Mononuclear cell (primary cell): ENCODE measurements around the gene NHSL2. TPM values are rescaled to one million over a fixed set of nuclear protein-coding genes. Genes with fewer than 3 reads are reported as not detected.
"Not testable (repeated sequence)": the region's sequence is repeated elsewhere in the genome, so short reads cannot be mapped to it uniquely, and the experiment has no call there.

Source experiments
- H3K27me3 ChIP-seq: 2 replicates; pipeline ENCODE4 v1.6.0; 2011; ENCODE audit warnings: low read length, control low read depth; ENCODE audit not compliant: insufficient read depth
- H3K4me1 ChIP-seq: 2 replicates; pipeline ENCODE4 v1.5.1; 2011; ENCODE audit warnings: mild to moderate bottlenecking, low read length, control low read depth; ENCODE audit not compliant: insufficient read depth
- H3K4me3 ChIP-seq: 2 replicates; pipeline ENCODE4 v1.5.1; 2011; ENCODE audit warnings: mild to moderate bottlenecking, low read length, moderate library complexity
- H3K9me3 ChIP-seq: 2 replicates; pipeline ENCODE4 v1.5.1; 2011; ENCODE audit warnings: low read depth, mild to moderate bottlenecking, control low read depth, low read length
- total RNA-seq: library from RNA; depleted of rRNA; stranded (reverse); fragments of >200 nt; gene quantifications from one replicate; pipeline ENCODE4 v1.2.3, GENCODE V29; 2012

NHSL2 gene
- total RNA-seq, 1 donor: 1.3 TPM

DNA sequence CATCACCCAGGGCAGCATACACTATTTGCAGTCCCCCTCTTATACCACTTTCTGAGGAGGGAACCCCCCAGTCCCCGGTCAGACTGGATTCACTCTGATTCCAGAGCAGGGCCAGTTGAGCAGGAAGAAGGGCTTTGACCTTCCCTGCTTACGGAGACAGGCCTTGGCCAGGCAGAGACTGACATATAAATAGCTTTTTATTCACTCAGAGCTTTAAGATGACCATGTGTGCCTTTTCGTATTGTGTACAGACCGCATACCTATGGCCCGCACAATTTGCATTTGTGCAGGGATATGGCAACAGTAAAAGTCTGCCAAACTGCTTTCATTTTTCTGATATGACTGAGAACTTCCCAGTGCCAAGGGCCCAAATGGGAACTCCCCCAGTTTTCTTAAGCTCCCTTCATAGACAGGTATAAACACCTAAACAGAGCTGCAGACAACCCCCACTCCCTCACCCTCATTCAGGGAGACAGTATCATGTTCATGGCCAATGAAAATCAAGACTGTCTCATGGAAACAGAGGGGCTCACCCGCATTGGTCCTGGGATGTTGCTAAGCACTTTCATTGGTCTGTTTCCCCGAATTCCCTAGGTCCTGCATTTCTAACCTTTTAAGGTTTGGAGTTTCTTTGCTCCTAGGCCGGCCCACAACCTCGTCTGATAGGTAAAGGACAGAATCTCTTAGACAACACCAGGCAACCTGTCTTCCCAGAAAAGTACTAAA, 135.1 kb downstream of the NHSL2 start:
- no peak overlapping the region for H3K4me3 ChIP-seq
- H3K9me3 ChIP-seq: no peaks in the 10 kb centered on the region
- H3K4me1 ChIP-seq: peaks cover 46% of the 10 kb centered on the region
- H3K27me3 ChIP-seq: no peaks in the 10 kb centered on the region

DNA sequence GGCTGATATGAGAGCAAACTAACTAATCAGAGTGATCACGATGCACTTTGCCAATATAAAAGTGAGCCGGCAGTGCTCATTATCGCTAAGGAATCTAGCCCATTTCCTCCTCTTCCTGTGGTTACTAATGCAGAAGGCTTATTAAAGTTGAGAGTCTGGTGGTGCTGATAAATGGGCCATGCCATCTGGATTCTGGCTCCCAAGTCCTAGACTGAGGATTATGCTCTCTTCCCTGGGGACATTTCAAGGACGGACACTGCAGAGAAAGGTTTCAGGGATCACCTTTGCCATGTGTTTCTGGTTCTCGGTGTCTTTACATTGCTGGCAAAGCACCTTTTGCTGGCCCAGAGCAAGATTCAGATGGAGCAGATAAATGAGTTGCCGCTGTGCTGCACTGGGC, 135.8 kb downstream of the NHSL2 start:
- Histone ChIP-seq H3K27me3 (no peaks in the 10 kb centered on the region), H3K4me3 (no peak overlapping the region), H3K4me1 (peaks cover 46% of the 10 kb centered on the region), H3K9me3 (no peaks in the 10 kb centered on the region)

DNA sequence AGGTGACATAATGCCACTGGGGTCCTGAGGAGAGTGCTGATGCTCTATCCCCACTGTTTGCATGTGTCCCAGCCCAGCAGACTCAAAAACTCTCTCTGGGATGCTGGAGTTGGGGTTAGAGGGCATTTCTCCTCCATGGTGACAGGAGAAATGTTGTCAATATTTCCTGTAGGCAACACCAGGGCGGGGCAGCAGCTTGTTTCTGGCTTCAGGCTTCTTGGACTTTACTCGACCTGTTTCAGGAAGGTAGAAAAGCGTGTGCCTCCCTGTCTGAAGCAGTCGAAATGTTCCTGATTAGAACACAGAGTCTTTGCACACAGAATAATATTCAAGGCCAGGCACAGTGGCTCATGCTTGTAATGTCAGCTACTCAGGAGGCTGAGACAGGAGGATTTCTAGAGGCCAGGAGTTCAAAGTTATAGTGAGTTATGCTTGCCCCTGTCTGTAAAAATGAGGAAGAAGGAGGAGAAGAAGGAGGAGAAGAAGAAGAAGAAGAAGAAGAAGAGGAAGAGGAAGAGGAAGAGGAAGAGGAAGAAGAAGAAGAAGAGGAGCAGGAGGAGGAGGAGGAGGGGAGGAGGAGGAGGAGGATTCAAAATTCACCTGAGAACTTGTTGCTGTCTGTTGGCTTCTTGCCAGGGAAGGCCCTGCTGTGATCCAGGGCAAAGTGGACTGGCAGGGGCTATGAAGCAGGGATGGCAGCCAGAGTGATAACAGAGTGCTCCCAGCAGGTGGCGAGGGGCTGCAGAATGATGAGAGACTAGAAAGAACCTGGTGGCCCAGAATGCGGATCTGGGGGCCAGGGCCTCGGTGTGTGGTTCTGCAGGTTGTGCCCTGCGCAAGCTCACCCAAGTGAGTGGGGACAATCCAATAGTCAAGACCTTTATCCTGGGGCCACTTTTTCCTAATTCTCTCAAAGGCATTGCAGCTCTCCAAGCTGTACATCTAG, 138.1 kb downstream of the NHSL2 start:
- Histone ChIP-seq H3K4me3 (no peak overlapping the region), H3K4me1 (peaks cover 36% of the 10 kb centered on the region), H3K27me3 (no peaks in the 10 kb centered on the region), H3K9me3 (no peaks in the 10 kb centered on the region)

DNA sequence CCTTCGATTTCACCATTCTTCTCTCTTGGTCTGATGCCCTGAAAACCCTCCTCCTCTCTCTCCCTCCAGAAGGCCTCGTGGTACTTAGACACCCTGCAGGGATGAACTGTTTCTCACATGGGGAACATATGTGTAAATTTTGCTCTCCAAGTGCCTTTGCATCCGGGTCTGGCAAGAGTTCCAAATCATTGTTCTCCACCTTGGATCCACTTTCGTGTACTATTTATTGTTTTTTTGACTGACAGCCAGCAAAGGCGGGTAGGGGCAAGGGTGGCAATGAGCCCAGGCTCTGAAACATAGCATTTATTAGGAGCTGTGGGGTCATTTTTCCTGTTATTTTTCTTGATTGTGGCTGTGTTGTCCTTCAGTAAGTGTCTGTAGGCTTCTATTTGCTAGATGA, 139.4 kb downstream of the NHSL2 start:
- Histone ChIP-seq H3K4me3 (no peak overlapping the region), H3K9me3 (no peaks in the 10 kb centered on the region), H3K4me1 (peaks cover 36% of the 10 kb centered on the region), H3K27me3 (no peaks in the 10 kb centered on the region)

DNA sequence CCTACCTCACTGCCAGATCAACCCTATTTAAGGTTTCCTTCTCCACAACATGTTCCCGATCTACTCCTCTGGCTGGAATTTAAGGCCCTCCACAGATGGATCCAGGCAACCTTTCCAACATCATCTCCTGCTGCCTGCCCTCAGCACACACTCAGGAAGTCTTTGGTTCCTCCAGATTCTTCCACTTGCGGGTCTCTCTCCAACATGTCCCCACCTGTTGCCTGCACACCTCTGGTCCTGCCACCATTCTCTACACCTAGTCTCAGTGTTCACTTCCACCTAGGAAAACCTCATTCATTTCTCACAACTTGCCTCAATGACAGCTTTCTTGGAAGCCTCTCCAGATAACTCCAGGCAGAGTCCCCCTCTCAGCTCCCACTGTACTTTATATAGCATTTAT, 140.9 kb downstream of the NHSL2 start:
- Histone ChIP-seq H3K4me1 (peaks cover 32% of the 10 kb centered on the region), H3K9me3 (no peaks in the 10 kb centered on the region), H3K4me3 (no peak overlapping the region), H3K27me3 (no peaks in the 10 kb centered on the region)

DNA sequence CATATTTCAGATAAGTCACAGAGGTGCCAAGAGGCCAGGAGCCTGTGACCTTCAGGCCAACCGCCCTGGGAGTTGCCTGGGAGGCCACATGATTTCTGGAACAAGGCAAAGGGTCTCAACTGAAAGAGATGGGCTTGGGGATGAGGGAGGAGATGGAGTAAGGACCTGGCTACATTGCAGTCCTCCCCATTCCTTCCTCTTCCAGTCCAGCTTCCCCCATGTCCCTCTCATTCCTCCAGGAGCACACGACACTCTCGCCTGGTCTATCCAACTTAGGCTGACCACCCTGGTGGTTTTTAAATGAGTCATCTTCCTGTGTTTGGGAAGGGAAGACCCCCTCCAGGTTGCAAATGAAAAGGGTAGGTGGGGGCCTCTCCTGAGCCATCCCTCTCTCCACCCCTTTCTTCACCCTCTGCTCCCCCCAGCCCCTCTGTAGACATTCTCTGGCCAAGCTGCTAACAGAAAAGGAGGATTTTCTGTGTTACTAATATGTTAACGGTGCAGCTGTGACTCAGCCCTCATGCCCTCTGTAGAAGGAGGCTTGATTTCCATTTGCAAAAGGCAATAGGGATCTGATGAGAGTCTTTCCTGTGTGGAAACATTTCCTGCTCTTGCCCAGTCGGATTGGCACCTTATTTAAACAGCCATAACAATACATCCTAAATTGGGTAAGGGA, 141.9 kb downstream of the NHSL2 start:
- Histone ChIP-seq H3K27me3 (no peaks in the 10 kb centered on the region), H3K4me1 (peaks cover 40% of the 10 kb centered on the region), H3K4me3 (no peak overlapping the region), H3K9me3 (no peaks in the 10 kb centered on the region)

DNA sequence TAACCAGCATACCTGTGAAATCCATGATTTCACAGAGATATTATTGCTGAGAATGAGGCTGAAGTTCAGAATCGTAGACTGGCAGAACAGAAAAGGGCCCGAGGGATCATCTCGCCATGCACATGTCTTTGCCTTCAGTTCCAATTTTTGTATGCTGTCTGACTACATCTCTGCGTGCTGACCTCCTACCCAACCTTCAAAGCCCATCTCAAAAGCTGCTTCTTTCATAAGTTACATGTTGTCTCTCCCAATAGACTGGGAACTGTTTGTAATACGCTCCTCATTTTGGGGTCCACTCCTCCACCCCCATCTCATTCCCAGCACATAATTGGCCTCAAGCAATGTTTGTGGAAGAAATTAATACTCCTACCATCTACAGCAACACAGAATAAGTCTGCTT, 142.9 kb downstream of the NHSL2 start:
- H3K9me3 ChIP-seq: no peaks in the 10 kb centered on the region
- H3K4me3 ChIP-seq: no peak overlapping the region
- H3K27me3 ChIP-seq: no peaks in the 10 kb centered on the region
- H3K4me1 ChIP-seq: peaks cover 45% of the 10 kb centered on the region

DNA sequence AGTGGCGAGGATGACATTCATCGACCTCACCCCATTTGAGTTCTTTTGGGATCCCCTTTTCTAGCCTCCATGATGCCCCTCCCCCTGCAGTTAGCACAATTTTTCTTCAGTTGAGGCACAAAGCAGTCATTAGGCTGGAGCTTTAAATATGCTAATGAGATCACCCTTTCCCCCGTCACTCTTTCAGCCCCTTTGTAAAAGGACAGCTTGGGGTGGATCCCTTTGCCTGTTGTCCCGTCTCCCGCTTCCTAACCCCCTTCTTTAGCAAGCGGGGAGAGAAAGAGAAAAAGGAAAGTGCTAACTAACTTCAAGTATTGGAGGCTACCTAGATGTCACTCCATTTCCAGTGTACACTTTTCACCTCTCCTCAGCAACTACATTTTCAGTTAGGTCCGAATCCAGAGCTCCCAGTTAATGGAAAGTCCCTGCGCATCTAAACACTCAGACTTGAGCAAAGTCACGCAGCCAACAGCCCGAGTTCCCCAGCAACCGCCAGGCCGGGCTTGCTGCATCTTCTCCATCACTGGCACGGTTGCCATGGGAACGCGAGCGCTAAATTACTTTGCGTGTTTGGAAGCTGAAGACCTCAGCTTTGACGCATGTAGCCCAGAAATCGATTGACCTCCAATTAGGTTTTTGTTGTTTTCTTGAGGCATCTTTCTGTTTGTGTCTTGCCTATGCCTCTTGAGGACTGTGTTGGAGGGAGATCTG, 144.3 kb downstream of the NHSL2 start:
- H3K9me3 ChIP-seq: no peaks in the 10 kb centered on the region
- peaks cover 39% of the 10 kb centered on the region for H3K4me1 ChIP-seq
- no peaks in the 10 kb centered on the region for H3K27me3 ChIP-seq
- H3K4me3 ChIP-seq: no peak overlapping the region

DNA sequence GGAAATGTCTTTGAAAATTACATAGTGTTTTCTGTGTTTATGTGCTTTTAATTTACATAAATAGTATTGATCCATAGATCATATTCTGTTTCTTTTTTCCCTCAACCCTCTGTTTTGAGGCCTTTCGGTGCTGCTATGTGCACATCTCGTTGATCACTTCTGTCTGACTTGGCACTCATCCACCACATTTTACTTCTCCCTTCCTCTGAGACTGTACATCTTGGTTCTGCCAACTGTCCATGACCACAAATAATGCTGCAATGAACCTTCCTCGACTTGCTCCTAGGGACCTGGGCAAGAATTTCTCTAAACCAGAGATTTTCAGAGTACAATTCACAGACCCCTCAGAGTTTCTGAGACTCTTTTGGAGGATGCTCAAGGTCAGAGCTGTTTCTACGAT, 146.7 kb downstream of the NHSL2 start:
- no peaks in the 10 kb centered on the region for H3K27me3 ChIP-seq
- H3K9me3 ChIP-seq: no peaks in the 10 kb centered on the region
- H3K4me1 ChIP-seq: peaks cover 32% of the 10 kb centered on the region
- H3K4me3 ChIP-seq: no peak overlapping the region

DNA sequence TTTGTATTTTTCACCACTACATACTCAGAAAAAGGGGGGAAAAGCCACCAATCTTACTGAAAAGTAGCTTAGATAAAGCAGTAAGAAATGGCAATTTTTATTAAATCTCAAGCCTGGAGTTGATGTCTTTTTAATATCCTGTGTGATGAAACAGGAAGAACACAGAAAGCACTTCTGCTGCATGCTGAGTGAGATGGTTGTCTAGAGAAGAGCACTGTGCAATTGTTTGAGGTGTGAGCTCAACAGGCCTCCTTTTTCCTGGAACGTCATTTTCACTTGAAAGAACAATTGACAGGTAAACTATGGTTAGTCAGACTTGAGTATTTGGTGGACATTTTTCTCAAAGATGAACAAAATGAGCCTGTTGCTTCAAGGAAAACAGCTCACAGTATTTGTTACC, 147.2 kb downstream of the NHSL2 start:
- no peaks in the 10 kb centered on the region for H3K27me3 ChIP-seq
- peaks cover 32% of the 10 kb centered on the region for H3K4me1 ChIP-seq
- no peak overlapping the region for H3K4me3 ChIP-seq
- no peaks in the 10 kb centered on the region for H3K9me3 ChIP-seq

DNA sequence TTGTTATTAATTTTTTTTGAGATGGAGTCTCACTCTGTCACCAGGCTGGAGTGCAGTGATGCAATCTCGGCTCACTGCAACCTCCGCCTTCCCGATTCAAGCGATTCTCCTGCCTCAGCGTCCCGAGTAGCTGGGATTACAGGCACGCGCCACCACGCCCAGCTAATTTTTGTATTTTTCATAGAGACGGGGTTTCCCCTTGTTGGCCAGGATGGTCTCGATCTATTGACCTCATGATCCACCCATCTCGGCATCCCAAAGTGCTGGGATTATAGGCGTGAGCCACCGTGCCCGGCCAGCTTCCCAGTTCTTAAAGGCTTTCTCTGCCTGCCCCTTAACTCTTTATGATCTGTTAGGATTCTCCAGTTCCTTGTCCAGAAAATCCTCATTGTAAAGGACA, 147.7 kb downstream of the NHSL2 start:
- not testable (repeated sequence) for H3K9me3 ChIP-seq, H3K27me3 ChIP-seq, H3K4me3 ChIP-seq
- H3K4me1 ChIP-seq: peaks cover 32% of the 10 kb centered on the region

DNA sequence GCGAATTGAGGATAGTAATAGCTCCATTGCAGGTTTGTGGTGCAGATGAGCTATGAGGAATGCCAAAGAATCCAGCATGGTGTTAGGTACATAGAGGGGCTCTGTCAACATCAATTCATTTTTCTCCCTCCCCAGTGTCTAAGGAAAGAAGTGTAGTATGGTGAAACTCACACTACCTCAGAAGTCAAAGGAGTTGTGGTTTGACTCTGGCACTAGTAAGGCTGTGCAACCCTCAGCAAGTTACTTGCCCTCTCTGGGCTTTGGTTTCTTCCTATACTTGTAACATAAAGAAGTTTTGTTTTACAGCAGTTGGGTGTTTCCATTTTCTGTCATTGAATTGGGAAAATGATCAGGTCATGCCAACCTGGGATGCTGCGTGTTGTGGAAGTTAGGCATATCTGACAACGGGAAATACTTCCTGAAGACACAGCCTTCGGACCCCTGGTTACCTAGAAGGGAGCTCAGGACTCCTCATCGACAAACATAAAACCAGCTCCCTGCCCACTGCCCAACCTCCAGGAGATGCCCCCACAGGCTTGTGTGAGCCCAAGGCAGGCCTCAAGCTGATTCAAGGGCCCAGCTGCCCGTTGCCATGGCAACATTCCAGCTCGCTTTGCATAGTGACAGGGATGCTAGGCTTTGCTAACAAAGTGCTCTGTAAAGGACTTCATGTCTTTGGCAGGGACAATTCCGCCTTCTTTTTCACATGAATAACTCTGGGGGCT, 149.7 kb downstream of the NHSL2 start:
- H3K4me1 ChIP-seq: peaks cover 37% of the 10 kb centered on the region
- no peaks in the 10 kb centered on the region for H3K27me3 ChIP-seq

DNA sequence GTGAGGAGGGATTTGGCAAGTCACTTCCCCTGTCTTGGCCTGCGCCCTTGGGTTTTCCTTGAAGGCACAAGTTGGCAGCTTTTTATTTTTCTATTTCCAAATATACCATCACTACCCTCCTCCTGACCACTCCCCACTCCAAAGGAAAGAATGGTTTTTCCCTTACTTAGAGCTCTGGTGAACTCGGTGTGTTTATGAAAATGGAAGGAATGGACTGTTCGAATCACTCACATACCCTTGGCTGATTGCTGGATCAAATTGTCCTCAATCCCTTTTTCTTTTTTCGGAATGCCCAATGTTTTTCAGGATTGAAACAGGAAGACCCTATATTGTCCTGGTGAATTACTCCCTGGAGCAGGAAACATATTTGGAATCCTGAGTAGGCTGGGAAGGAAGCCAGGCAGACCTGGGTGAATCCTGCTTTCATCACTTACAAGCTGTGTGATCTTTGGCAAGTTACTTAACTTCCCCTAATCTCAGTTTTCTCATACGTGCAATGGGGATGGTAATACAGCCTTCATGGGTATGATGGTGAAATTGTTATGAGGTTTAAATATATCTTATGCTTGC, 150.4 kb downstream of the NHSL2 start:
- H3K4me3 ChIP-seq: no peak overlapping the region
- no peaks in the 10 kb centered on the region for H3K9me3 ChIP-seq
- peaks cover 36% of the 10 kb centered on the region for H3K4me1 ChIP-seq
- no peaks in the 10 kb centered on the region for H3K27me3 ChIP-seq

More for the DNA sequence above, 149.7 kb downstream of the NHSL2 start:
- no peaks in the 10 kb centered on the region for H3K9me3 ChIP-seq
- H3K4me3 ChIP-seq: no peak overlapping the region

DNA sequence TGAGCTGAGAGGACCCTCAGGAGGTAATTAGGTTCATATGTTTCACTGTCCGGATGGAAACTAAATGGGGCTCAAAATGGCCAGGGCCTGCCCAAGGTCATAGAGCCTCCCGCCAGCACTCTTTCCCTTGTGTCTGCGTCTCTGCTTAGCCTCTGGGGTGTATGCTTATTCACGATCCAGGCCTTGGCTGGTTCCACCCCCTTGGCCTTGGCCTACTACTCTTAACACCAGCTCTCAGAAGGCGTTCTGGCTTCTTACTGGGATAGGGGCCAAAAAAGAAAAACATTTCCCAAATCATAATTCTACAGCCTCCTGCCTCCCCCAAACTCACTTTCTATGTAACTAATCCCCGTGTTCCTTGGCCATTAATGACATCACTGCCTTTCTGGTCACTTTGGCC, 152.3 kb downstream of the NHSL2 start:
- Histone ChIP-seq H3K27me3 (no peaks in the 10 kb centered on the region), H3K4me3 (no peak overlapping the region), H3K4me1 (peaks cover 17% of the 10 kb centered on the region), H3K9me3 (no peaks in the 10 kb centered on the region)
